SK-N-MC (cell line): ENCODE data around the gene MS4A1.

Source experiments
- EZH2 ChIP-seq: fragments of 200-600 bp; sonication (generic); IDR thresholded peaks from one replicate; pipeline ENCODE4 v1.6.1; 2017; ENCODE audit warnings: antibody characterized with exemption
- POLR2AphosphoS5 ChIP-seq: IDR thresholded peaks from 2 replicates; pipeline ENCODE4 v1.6.1; 2012; ENCODE audit warnings: mild to moderate bottlenecking, low read depth, low read length, borderline replicate concordance

- TF ChIP-seq EZH2 (no peak), POLR2AphosphoS5 (no peak)
These were observed 24.4 kb upstream of the MS4A1 start for GRCh38 chr11:60431251-60431650.
